D721Med (cell line): ENCODE results near the gene FDXR.
"Not testable (repeated sequence)": the region's sequence is repeated elsewhere in the genome, so short reads cannot be mapped to it uniquely, and the experiment has no call there.

Experiments used
- DNase-seq: peaks from one replicate; pipeline ENCODE4 v3.0.0; 2011; ENCODE audit warnings: low spot score; ENCODE audit not compliant: insufficient read length
- FAIRE-seq: peaks from 2 replicates; lab custom pipeline; 2011; peaks lifted over from hg19 to GRCh38; lab: Jason Lieb, UNC
- CTCF ChIP-seq: IDR thresholded peaks from 2 replicates; pipeline ENCODE4 v1.5.1; 2012; ENCODE audit warnings: mild to moderate bottlenecking, control low read depth; ENCODE audit not compliant: insufficient read depth; ENCODE audit errors: missing control alignments

The FDXR gene

DNA sequence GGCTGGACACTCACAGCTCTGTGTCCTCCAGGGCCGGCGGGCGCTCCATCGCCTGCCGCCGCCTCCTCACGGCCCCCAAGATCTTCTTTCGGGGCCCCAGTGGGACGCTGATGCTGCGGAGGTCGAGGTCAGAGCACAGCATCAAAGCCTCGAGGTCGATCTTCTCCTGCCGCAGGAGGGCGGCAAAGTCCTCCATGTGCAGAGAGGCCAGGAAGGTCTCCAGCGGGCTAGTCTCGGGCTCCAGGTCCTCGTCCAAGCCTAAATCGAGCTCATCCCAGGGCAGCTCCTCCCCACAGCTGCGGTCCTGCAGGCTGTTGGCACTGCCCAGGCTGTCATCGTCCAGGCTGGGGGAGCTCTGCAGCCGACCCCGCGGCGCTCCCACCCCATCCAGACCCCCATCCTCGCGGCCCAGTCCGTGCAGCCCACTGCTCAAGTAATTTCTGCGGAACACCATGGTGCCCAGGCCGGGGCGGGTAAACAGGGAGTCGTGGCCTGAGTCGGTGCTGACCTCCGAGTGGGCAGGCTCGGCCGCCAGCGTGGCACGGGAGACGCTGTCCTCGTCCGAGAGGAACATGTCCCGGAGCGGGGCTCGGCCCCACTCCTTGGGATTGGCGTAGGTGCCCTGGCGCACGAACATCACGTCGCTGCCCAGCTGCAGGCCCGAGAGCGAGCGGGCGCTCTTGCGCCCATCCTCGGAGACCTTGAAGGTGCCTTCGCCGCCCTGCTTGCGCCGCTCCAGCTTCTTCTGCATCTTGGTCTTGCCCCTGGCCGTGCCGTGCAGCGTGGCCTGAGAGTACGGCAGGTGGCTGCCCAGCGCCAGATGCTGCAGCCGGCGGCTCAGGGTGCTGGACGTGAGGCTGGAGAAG is 46.9 kb upstream of the FDXR start:
- DNase-seq (no peak), FAIRE-seq (no peak)
- TF ChIP-seq CTCF = peak; percentile 54

GRCh38 chr17:74918906-74919305 is 46.1 kb upstream of the FDXR start:
- FAIRE-seq (no peak), DNase-seq (no peak)
- no peak for TF ChIP-seq CTCF

GRCh38 chr17:74917430-74917829 is 44.6 kb upstream of the FDXR start:
- no peak for TF ChIP-seq CTCF
- FAIRE-seq (no peak), DNase-seq (no peak)

GRCh38 chr17:74916851-74917199 is 44.0 kb upstream of the FDXR start:
- DNase-seq = no peak
- no peak for FAIRE-seq
- TF ChIP-seq CTCF = no peak

GRCh38 chr17:74916136-74916850 is 43.5 kb upstream of the FDXR start:
- TF ChIP-seq CTCF = no peak
- no peak for DNase-seq
- FAIRE-seq = no peak

DNA sequence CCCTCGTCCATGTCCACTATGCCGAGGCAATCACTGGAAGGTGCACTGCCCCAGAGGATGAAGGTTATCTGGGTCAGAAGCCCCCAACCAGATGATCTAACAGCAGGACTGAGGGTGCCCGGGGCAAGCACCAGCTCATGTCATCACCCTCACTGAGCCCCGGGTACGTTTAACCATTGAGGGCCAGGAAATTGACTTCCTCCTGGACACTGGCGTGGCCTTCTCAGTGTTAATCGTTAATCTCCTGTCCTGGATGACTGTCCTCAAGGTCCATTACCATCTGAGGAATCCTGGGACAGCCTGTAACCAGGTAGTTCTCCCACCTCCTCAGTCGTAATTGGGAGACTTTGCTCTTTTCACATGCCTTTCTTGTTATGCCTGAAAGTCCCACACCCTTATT is 38.6 kb upstream of the FDXR start:
- FAIRE-seq, DNase-seq: not testable (repeated sequence)

GRCh38 chr17:74909097-74909496 is 36.3 kb upstream of the FDXR start:
- FAIRE-seq, DNase-seq: not testable (repeated sequence)

GRCh38 chr17:74907012-74907411 is 34.2 kb upstream of the FDXR start:
- no peak for FAIRE-seq
- TF ChIP-seq CTCF = no peak
- DNase-seq = no peak

- DNase-seq, FAIRE-seq: not testable (repeated sequence)
These were observed 33.5 kb upstream of the FDXR start for GRCh38 chr17:74906214-74906793.
